Measurements from ENCODE around the gene KRT81.

GRCh38 chr12:52277486-52278245 is 13.7 kb downstream of the KRT81 start:
- TF ChIP-seq REST (IDR thresholded peaks at IDR 0.05; ENCODE audit: insufficient read depth in 1 of 2, low read depth in 2 of 2, low read length in 1 of 2) (no peak), CTCF (IDR thresholded peaks at IDR 0.05) (no peak), POLR2AphosphoS5 (IDR thresholded peaks at IDR 0.05; ENCODE audit: low read depth, low read length) (no peak)

Measured in Panc1 (cell line).